H1 (cell line): ENCODE results near the gene ACTR2. TPM values are rescaled to one million over a fixed set of nuclear protein-coding genes. Genes with fewer than 3 reads are reported as not detected.

Experiments used
- EP300 ChIP-seq, 2 experiments: IDR thresholded peaks; 1 replicate in 1 of 2; 2 replicates in 1 of 2; pipeline ENCODE4 v1.6.1; 2011 to 2012; ENCODE audit warnings: low read depth in 2 of 2, low read length in 2 of 2, mild to moderate bottlenecking in 2 of 2, borderline replicate concordance in 1 of 2, inconsistent platforms in 1 of 2, moderate library complexity in 1 of 2
- KDM1A ChIP-seq: fragments of 200-600, 300-600 bp; sonication (generic); IDR thresholded peaks from 2 replicates; pipeline ENCODE4 v1.7.1; 2016; ENCODE audit warnings: mild to moderate bottlenecking, low read length, borderline replicate concordance
- NANOG ChIP-seq: IDR thresholded peaks from 2 replicates; pipeline ENCODE4 v1.6.1; 2011; ENCODE audit warnings: low read length, low read depth, mild to moderate bottlenecking, inconsistent platforms; ENCODE audit not compliant: insufficient read depth, poor library complexity, severe bottlenecking
- SAP30 ChIP-seq: fragments of 300-600 bp; sonication (generic); IDR thresholded peaks from 2 replicates; pipeline ENCODE4 v1.7.1; 2012; ENCODE audit warnings: low read length, moderate library complexity, mild to moderate bottlenecking, inconsistent platforms; ENCODE audit not compliant: insufficient read depth, insufficient replicate concordance
- TEAD4 ChIP-seq: IDR thresholded peaks from 2 replicates; pipeline ENCODE4 v1.6.1; 2012; ENCODE audit warnings: low read depth, low read length, inconsistent platforms, mixed read lengths
- polyA plus RNA-seq, 7 experiments: library from polyadenylated mRNA; depleted of rRNA in 3 of 7; stranded (reverse) in 5 of 7; unstranded in 2 of 7; fragments of >200 nt in 5 of 7; fragments of 200-250 nt in 2 of 7; gene quantifications; 1 replicate in 5 of 7; 2 replicates in 1 of 7; 4 replicates in 1 of 7; pipeline versions ENCODE4 v1.2.1 to v1.2.3, GENCODE V29; 2011 to 2013; ENCODE audit warnings: missing spikeins in 2 of 7, mixed read lengths in 2 of 7
- total RNA-seq: library from RNA; stranded (reverse); fragmentation: NEBNext Ultra II Directional; extraction: Animal tissue kit (Norgen Biotek cat#: 25700); gene quantifications from 2 replicates; pipeline ENCODE4 v1.2.1, GENCODE V29; 2021

ACTR2 gene
- total and polyA plus RNA-seq, 2 of the 8 experiments (the other 6 are each of a cell fraction or from before 2014, with no cell fraction given) = 28.3 to 171 TPM

GRCh38 chr2:65214361-65214760 lies 13.3 kb upstream of the ACTR2 start (continued):
- TF ChIP-seq EP300 (IDR thresholded peaks at IDR 0.05; ENCODE audit: borderline replicate concordance in 1 of 2, low read depth in 2 of 2, low read length in 2 of 2) (no peak), NANOG (no peak), TEAD4 (no peak), SAP30 (no peak), KDM1A (no peak)
